Ishikawa (cell line): Measurements from ENCODE around the gene FTO.

Experiments used
- CEBPB ChIP-seq: IDR thresholded peaks from 2 replicates; pipeline ENCODE4 v1.6.1; 2012
- CREB1 ChIP-seq: IDR thresholded peaks from 2 replicates; pipeline ENCODE4 v1.6.1; 2012; ENCODE audit warnings: low read depth
- EGR1 ChIP-seq: IDR thresholded peaks from 2 replicates; pipeline ENCODE4 v1.6.1; 2012
- EP300 ChIP-seq: IDR thresholded peaks from 2 replicates; pipeline ENCODE4 v1.6.1; 2012; ENCODE audit warnings: borderline replicate concordance
- FOXM1 ChIP-seq: IDR thresholded peaks from 2 replicates; pipeline ENCODE4 v1.6.1; 2012; ENCODE audit warnings: low read depth, borderline replicate concordance
- MAX ChIP-seq: IDR thresholded peaks from 2 replicates; pipeline ENCODE4 v1.6.1; 2012
- NFIC ChIP-seq: IDR thresholded peaks from 2 replicates; pipeline ENCODE4 v1.6.1; 2012
- RAD21 ChIP-seq: IDR thresholded peaks from 2 replicates; pipeline ENCODE4 v1.6.1; 2012; ENCODE audit warnings: low read depth
- REST ChIP-seq: IDR thresholded peaks from 2 replicates; pipeline ENCODE4 v1.6.1; 2012; ENCODE audit warnings: low read depth, mild to moderate bottlenecking
- TAF1 ChIP-seq: IDR thresholded peaks from 2 replicates; pipeline ENCODE4 v1.6.1; 2012; ENCODE audit warnings: low read depth, mild to moderate bottlenecking
- TCF12 ChIP-seq: IDR thresholded peaks from 2 replicates; pipeline ENCODE4 v1.6.1; 2012; ENCODE audit warnings: low read depth
- TEAD4 ChIP-seq: IDR thresholded peaks from 2 replicates; pipeline ENCODE4 v1.6.1; 2012
- USF1 ChIP-seq: IDR thresholded peaks from 2 replicates; pipeline ENCODE4 v1.6.1; 2012
- YY1 ChIP-seq: IDR thresholded peaks from 2 replicates; pipeline ENCODE4 v1.6.1; 2012; ENCODE audit warnings: low read depth
- ZBTB7A ChIP-seq: IDR thresholded peaks from 2 replicates; pipeline ENCODE4 v1.6.1; 2012; ENCODE audit warnings: low read depth

Gene FTO

GRCh38 chr16:53876811-53877210 is 172.9 kb downstream of the FTO start:
- TF ChIP-seq EGR1 = no peak
- no peak for TF ChIP-seq MAX
- TF ChIP-seq FOXM1 = no peak
- TF ChIP-seq NFIC = no peak
- TF ChIP-seq CEBPB = no peak
- TF ChIP-seq EP300 = no peak
- no peak for TF ChIP-seq TAF1
- no peak for TF ChIP-seq ZBTB7A

- TF ChIP-seq YY1 = no peak
- no peak for TF ChIP-seq EP300
- TF ChIP-seq TAF1 = no peak
- TF ChIP-seq REST = no peak
- no peak for TF ChIP-seq TCF12
- TF ChIP-seq RAD21 = no peak
- TF ChIP-seq TEAD4 = no peak
- no peak for TF ChIP-seq CEBPB
- TF ChIP-seq EGR1 = no peak
- TF ChIP-seq FOXM1 = no peak
- TF ChIP-seq ZBTB7A = no peak
- TF ChIP-seq CREB1 = no peak
- no peak for TF ChIP-seq NFIC
- TF ChIP-seq USF1 = no peak
Observed at GRCh38 chr16:53878216-53878615, 174.3 kb downstream of the FTO start.

- TF ChIP-seq TAF1 (no peak), EGR1 (no peak), RAD21 (no peak), FOXM1 (no peak), TCF12 (no peak), EP300 (no peak), REST (no peak)
Observed at GRCh38 chr16:53881371-53881770, 177.4 kb downstream of the FTO start.

- TF ChIP-seq CEBPB (no peak), FOXM1 (no peak), EP300 (no peak), TAF1 (no peak), MAX (no peak), RAD21 (no peak), REST (no peak), CREB1 (no peak), YY1 (no peak), ZBTB7A (no peak), USF1 (no peak), EGR1 (no peak), TEAD4 (no peak), NFIC (no peak)
Observed at GRCh38 chr16:53882310-53882709, 178.4 kb downstream of the FTO start.

GRCh38 chr16:53884748-53885147 is 180.8 kb downstream of the FTO start:
- no peak for TF ChIP-seq ZBTB7A
- TF ChIP-seq REST = no peak
- TF ChIP-seq YY1 = no peak
- TF ChIP-seq NFIC = no peak
- TF ChIP-seq CREB1 = no peak
- no peak for TF ChIP-seq FOXM1
- no peak for TF ChIP-seq MAX
- TF ChIP-seq TCF12 = no peak
- TF ChIP-seq RAD21 = no peak
- no peak for TF ChIP-seq EP300
- no peak for TF ChIP-seq EGR1
- TF ChIP-seq CEBPB = no peak
- TF ChIP-seq TAF1 = no peak
